Measurements from ENCODE around the gene SH3D19. TPM values are rescaled to one million over a fixed set of nuclear protein-coding genes. Genes with fewer than 3 reads are reported as not detected.

Gene SH3D19
- polyA plus RNA-seq, 3 donors, result not detected

DNA sequence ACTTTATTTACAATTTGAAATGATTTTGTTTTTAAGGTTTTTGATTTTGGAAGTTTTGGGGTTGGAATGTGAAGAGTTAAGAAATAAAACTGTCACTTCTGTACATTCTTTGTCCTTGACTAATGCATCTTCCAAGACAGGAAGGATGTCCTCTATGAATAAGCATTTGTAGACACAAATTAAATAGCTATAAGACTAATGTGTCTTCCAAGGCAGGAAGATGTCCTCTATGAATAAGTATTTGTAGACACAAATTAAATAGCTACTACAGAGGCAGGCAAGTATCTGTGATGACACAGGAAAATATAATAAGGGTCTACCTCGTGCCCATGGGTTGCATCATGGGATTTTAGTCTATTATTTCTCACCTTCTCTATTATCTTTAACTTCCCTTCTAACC, 33.9 kb downstream of the SH3D19 start:
- Histone ChIP-seq H3K4me1 (ENCODE audit: control insufficient read depth in 1 of 2, insufficient read depth in 2 of 2, low read length in 2 of 2) (no peaks in the 10 kb centered on the region), H3K27me3 (ENCODE audit: control insufficient read depth in 2 of 2, insufficient read depth in 2 of 2, low read length in 2 of 2) (no peaks in the 10 kb centered on the region), H3K9ac (ENCODE audit: insufficient read depth, low read length, poor library complexity, severe bottlenecking) (no peak overlapping the region), H3K79me2 (ENCODE audit: insufficient read depth, low read length) (no peaks in the 10 kb centered on the region), H3K4me3 (replicated peaks in 1 of 3; ENCODE audit: low read depth in 2 of 3, low read length in 3 of 3) (no peak overlapping the region), H3K36me3 (replicated peaks in 1 of 2; ENCODE audit: control insufficient read depth in 1 of 2, insufficient read depth in 2 of 2, low read length in 2 of 2) (no peaks in the 10 kb centered on the region), H3K4me2 (replicated peaks; ENCODE audit: extremely low read depth, low read length, poor library complexity, severe bottlenecking) (no peak overlapping the region), H2AFZ (ENCODE audit: insufficient read depth, low read depth, low read length, poor library complexity, severe bottlenecking) (no peak overlapping the region), H4K20me1 (ENCODE audit: insufficient read depth, low read length) (no peaks in the 10 kb centered on the region), H3K27ac (ENCODE audit: low read depth in 1 of 2, low read length in 2 of 2) (no peak overlapping the region), H3K9me3 (replicated peaks in 1 of 2; ENCODE audit: control insufficient read depth in 1 of 2, insufficient read depth in 1 of 2, low read length in 2 of 2) (no peaks in the 10 kb centered on the region)
- no CpG with 5 or more reads among the region's 1 CpG for WGBS (ENCODE audit: insufficient coverage)
- H3K36me3 Mint-ChIP-seq, result no peaks in the 10 kb centered on the region
- TF ChIP-seq, protein P1, sequence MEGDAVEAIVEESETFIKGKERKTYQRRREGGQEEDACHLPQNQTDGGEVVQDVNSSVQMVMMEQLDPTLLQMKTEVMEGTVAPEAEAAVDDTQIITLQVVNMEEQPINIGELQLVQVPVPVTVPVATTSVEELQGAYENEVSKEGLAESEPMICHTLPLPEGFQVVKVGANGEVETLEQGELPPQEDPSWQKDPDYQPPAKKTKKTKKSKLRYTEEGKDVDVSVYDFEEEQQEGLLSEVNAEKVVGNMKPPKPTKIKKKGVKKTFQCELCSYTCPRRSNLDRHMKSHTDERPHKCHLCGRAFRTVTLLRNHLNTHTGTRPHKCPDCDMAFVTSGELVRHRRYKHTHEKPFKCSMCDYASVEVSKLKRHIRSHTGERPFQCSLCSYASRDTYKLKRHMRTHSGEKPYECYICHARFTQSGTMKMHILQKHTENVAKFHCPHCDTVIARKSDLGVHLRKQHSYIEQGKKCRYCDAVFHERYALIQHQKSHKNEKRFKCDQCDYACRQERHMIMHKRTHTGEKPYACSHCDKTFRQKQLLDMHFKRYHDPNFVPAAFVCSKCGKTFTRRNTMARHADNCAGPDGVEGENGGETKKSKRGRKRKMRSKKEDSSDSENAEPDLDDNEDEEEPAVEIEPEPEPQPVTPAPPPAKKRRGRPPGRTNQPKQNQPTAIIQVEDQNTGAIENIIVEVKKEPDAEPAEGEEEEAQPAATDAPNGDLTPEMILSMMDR (IDR thresholded peaks at IDR 0.05), result no peak
- H3K4me3 Mint-ChIP-seq, result no peak overlapping the region
- H3K27me3 Mint-ChIP-seq (ENCODE audit: low read depth in 3 of 3), result peaks cover 1 to 3% (median 1%) of the 10 kb centered on the region in 3 donors
- H3K27ac Mint-ChIP-seq, result no peak overlapping the region
- peaks cover 0 to 6% (median 2%) of the 10 kb centered on the region in 7 donors for H3K9me3 Mint-ChIP-seq
- no peak for DNase-seq
- intact Hi-C loops (cut with micrococcal nuclease), result no loop called here
- H3K4me1 Mint-ChIP-seq, result no peaks in the 10 kb centered on the region

DNA sequence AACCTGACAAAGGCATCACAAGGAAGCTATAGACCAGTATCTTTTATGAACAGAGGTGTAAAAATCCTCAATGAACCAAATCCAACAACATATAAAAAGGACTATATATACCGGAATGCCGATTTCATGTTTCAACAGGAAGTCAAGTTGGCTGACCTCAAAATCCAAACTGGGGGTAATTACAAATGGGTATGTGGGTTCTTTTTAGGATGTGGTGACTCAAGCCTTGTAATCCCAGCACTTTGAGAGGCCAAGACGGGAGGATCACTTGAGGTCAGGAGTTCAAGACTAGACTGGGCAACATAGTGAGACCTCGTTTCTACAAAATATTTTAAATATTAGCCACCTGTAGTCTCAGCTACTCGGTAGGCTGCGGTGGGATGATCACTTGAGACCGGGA, 38.0 kb downstream of the SH3D19 start:
- Histone ChIP-seq H3K27me3 (ENCODE audit: control insufficient read depth in 2 of 2, insufficient read depth in 2 of 2, low read length in 2 of 2) (no peaks in the 10 kb centered on the region), H3K9ac (ENCODE audit: insufficient read depth, low read length, poor library complexity, severe bottlenecking) (no peak overlapping the region), H3K4me2 (replicated peaks; ENCODE audit: extremely low read depth, low read length, poor library complexity, severe bottlenecking) (no peak overlapping the region), H3K36me3 (replicated peaks in 1 of 2; ENCODE audit: control insufficient read depth in 1 of 2, insufficient read depth in 2 of 2, low read length in 2 of 2) (no peaks in the 10 kb centered on the region), H2AFZ (ENCODE audit: insufficient read depth, low read depth, low read length, poor library complexity, severe bottlenecking) (no peak overlapping the region), H3K4me1 (ENCODE audit: control insufficient read depth in 1 of 2, insufficient read depth in 2 of 2, low read length in 2 of 2) (no peaks in the 10 kb centered on the region), H4K20me1 (ENCODE audit: insufficient read depth, low read length) (no peaks in the 10 kb centered on the region), H3K4me3 (replicated peaks in 1 of 3; ENCODE audit: low read depth in 2 of 3, low read length in 3 of 3) (no peak overlapping the region), H3K27ac (ENCODE audit: low read depth in 1 of 2, low read length in 2 of 2) (no peak overlapping the region), H3K9me3 (replicated peaks in 1 of 2; ENCODE audit: control insufficient read depth in 1 of 2, insufficient read depth in 1 of 2, low read length in 2 of 2) (no peaks in the 10 kb centered on the region), H3K79me2 (ENCODE audit: insufficient read depth, low read length) (no peaks in the 10 kb centered on the region)
- Mint-ChIP-seq H3K36me3 (no peaks in the 10 kb centered on the region), H3K27me3 (ENCODE audit: low read depth in 3 of 3) (peaks cover 1 to 3% (median 1%) of the 10 kb centered on the region in 3 donors), H3K27ac (no peak overlapping the region), H3K4me1 (no peaks in the 10 kb centered on the region), H3K9me3 (peaks cover 0 to 9% (median 5%) of the 10 kb centered on the region in 7 donors), H3K4me3 (no peak overlapping the region)
- TF ChIP-seq, protein P1 (IDR thresholded peaks at IDR 0.05), result no peak
- DNase-seq, result no peak
- intact Hi-C loops (cut with micrococcal nuclease), result no loop called here
- 100% methylated on average over 4 of the region's 7 CpGs for WGBS (ENCODE audit: insufficient coverage)

Measured in CD14-positive monocyte (primary cell).